Aorta (tissue), 4 donors: ENCODE results near the gene ABCG1. TPM values are rescaled to one million over a fixed set of nuclear protein-coding genes. Genes with fewer than 3 reads are reported as not detected.

Experiments used
- polyA plus RNA-seq, 2 donors: library from polyadenylated mRNA; stranded (reverse); fragments of 200-250 nt; gene quantifications; one replicate each; pipeline ENCODE4 v1.2.3, GENCODE V29; 2013
- total RNA-seq, 2 donors: library from RNA; stranded (reverse); fragmentation: NEBNext Ultra II Directional; extraction: Animal tissue kit (Norgen Biotek cat#: 25700); gene quantifications; one replicate each; pipeline ENCODE4 v1.2.1, GENCODE V29; 2021
- donor health status: healthy with polysubstance abuse.
- donor health status: Bipolar disorder and iron deficiency.
- donor health status: DM: no; HTN: no; CAD: no.
- donor health status: DM: yes; HTN: yes; CAD: no.

Gene ABCG1
- total and polyA plus RNA-seq, 4 donors: 4.8 to 24.2 (median 13.1) TPM

Other genes starting within 250 kb of the ABCG1 start
- gene ZBTB21, start 208.8 kb upstream of the ABCG1 start, total RNA-seq: 10 to 100 TPM; 21.8 to 52.8 TPM
- gene ZBTB21, start 208.8 kb upstream of the ABCG1 start, polyA plus RNA-seq: 1 to 10 TPM; 3.1 to 4.4 TPM
- gene UMODL1, start 147.8 kb upstream of the ABCG1 start, total RNA-seq: under 1 TPM in 1 of 2 donors, not detected in 1; 0.45 TPM
- not detected for gene UMODL1, start 147.8 kb upstream of the ABCG1 start, polyA plus RNA-seq
- 1 to 10 TPM; 2.4 to 3.8 TPM for gene TFF3, start 96.3 kb downstream of the ABCG1 start, total RNA-seq
- 100 to 1,000 TPM in 1 of 2 donors, 10 to 100 TPM in 1; 27.5 to 170 TPM for gene TFF3, start 96.3 kb downstream of the ABCG1 start, polyA plus RNA-seq
- not detected for gene TFF2, start 131.9 kb downstream of the ABCG1 start, total RNA-seq
- 1 to 10 TPM in 1 of 2 donors, not detected in 1; 2.1 TPM for gene TFF2, start 131.9 kb downstream of the ABCG1 start, polyA plus RNA-seq
- not detected for gene TFF1, start 147.4 kb downstream of the ABCG1 start, total RNA-seq
- gene TFF1, start 147.4 kb downstream of the ABCG1 start, polyA plus RNA-seq: 10 to 100 TPM in 1 of 2 donors, 1 to 10 TPM in 1; 7.6 to 32.4 TPM
- gene TMPRSS3, start 176.9 kb downstream of the ABCG1 start, total RNA-seq: under 1 TPM in 1 of 2 donors, not detected in 1; 0.15 TPM
- under 1 TPM in 1 of 2 donors, not detected in 1; 0.15 TPM for gene TMPRSS3, start 176.9 kb downstream of the ABCG1 start, polyA plus RNA-seq
- gene UBASH3A, start 184.8 kb downstream of the ABCG1 start, total RNA-seq: 1 to 10 TPM in 1 of 2 donors, under 1 TPM in 1; 0.75 to 1.4 TPM
- gene UBASH3A, start 184.8 kb downstream of the ABCG1 start, polyA plus RNA-seq: under 1 TPM in 1 of 2 donors, not detected in 1; 0.10 TPM